Right cardiac atrium (tissue), 5 donors: ENCODE measurements around the gene HSD11B2. TPM values are rescaled to one million over a fixed set of nuclear protein-coding genes. Genes with fewer than 3 reads are reported as not detected.

Experiments
- ATAC-seq, 2 donors: fragments of 200-7000 bp; cut with Tn5 transposase; one replicate each; pipeline versions ENCODE4 v1.8.0 to v1.9.1; 2020; ENCODE audit warnings: moderate library complexity in 2 of 2, mild to moderate bottlenecking in 1 of 2
- DNase-seq, 3 donors: peaks; one replicate each; pipeline ENCODE4 v3.0.0-alpha.2; 2020
- H3K27ac ChIP-seq: one replicate; pipeline ENCODE4 v1.5.1; 2013; ENCODE audit warnings: mild to moderate bottlenecking, low read length, control low read depth, moderate library complexity
- H3K27me3 ChIP-seq: one replicate; pipeline ENCODE4 v1.6.1; 2013; ENCODE audit not compliant: control insufficient read depth, insufficient read depth
- H3K4me1 ChIP-seq: one replicate; pipeline ENCODE4 v1.6.1; 2013; ENCODE audit warnings: low read length; ENCODE audit not compliant: control insufficient read depth, insufficient read depth
- H3K4me3 ChIP-seq: one replicate; pipeline ENCODE4 v1.5.1; 2013; ENCODE audit warnings: low read length, control low read depth
- H3K9me3 ChIP-seq: one replicate; pipeline ENCODE4 v1.6.1; 2013; ENCODE audit warnings: low read length; ENCODE audit not compliant: control insufficient read depth
- WGBS: extraction: QIAGEN DNeasy Blood & Tissue Kit; methylation state at CpG from one replicate; pipeline ENCODE4 v1.1.7; 2013; 5-methylcytosine and 5-hydroxymethylcytosine counted together
- intact Hi-C, 4 donors: fragments of 100-400 bp; cut with DNase I; formaldehyde crosslinking; loops; one replicate each; pipeline versions ENCODE4 v1.11.0 to v1.14.0; 2022 to 2023
- polyA plus RNA-seq: library from polyadenylated mRNA; stranded (reverse); fragments of 200-250 nt; gene quantifications from one replicate; pipeline ENCODE4 v1.2.3, GENCODE V29; 2013
- total RNA-seq, 4 donors: library from RNA; stranded (reverse); fragmentation: NEBNext Ultra II Directional; extraction: Animal tissue kit (Norgen Biotek cat#: 25700); gene quantifications; one replicate each; pipeline ENCODE4 v1.2.1, GENCODE V29; 2021
- donor health status: healthy with polysubstance abuse.
- donor health status: DM: no; HTN: yes; CAD: no.
- donor health status: DM: no; HTN: no; CAD: no.
- donor health status: DM: no; HTN: yes; CAD: no; lungs with severe emphysema.
- donor health status: DM: yes; HTN: yes; CAD: no.

Gene HSD11B2
- total and polyA plus RNA-seq, 5 donors = 0.38 to 1.6 (median 0.59) TPM

DNA sequence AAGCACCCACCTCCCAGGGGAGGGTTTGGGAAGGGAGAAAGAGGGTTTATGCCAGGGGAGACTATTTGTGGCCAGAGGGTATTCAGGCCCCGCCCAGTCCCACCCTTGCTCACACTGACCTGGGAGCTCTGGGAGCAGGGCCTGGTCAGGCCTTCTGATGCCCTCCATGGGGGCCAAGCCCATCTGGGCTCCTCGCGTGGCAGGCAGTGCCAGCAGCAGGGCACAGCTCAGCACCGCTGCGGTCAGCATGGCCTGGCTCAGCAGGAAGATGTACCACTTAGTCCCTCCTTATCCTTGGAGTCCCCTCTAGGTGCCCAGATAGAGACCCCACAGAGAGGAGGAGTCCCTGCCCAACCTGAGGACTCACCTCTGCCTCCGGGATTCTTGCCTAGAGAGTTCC, 52.2 kb downstream of the HSD11B2 start, which contains the start of gene AGRP:
TSS of gene AGRP (minus strand) at position 398 of the 400 bp plus-strand sequence. CDS start at position 249, 149 bp downstream.
- ATAC-seq (no peak), DNase-seq (no peak)
- H3K27ac ChIP-seq = no peak within 1 kb of the TSS
- no peaks in the 10 kb centered on the region for H3K27me3 ChIP-seq
- H3K4me1 ChIP-seq = peaks cover 3% of the 10 kb centered on the region
- WGBS = 96% methylated on average over 6 of the region's 6 CpGs
- H3K9me3 ChIP-seq = no peaks in the 10 kb centered on the region
- no peak within 1 kb of the TSS for H3K4me3 ChIP-seq
- intact Hi-C loops = no loop called here

- Histone ChIP-seq H3K27me3 (no peaks in the 10 kb centered on the region), H3K4me3 (no peak overlapping the region), H3K9me3 (no peaks in the 10 kb centered on the region), H3K4me1 (peaks cover 3% of the 10 kb centered on the region), H3K27ac (no peak overlapping the region)
- DNase-seq (no peak), ATAC-seq (no peak)
- WGBS = 88% methylated on average over 12 of the region's 12 CpGs
- intact Hi-C loops = no loop called here
Observed at GRCh38 chr16:67483731-67484525, 53.0 kb downstream of the HSD11B2 start.

- no peak overlapping the region for H3K27ac ChIP-seq
- peaks cover 3% of the 10 kb centered on the region for H3K4me1 ChIP-seq
- intact Hi-C loops = no loop called here
Observed at GRCh38 chr16:67486805-67487204, 55.9 kb downstream of the HSD11B2 start.

More at GRCh38 chr16:67486805-67487204, 55.9 kb downstream of the HSD11B2 start:
- WGBS = 63% methylated on average over 3 of the region's 3 CpGs
- no peaks in the 10 kb centered on the region for H3K9me3 ChIP-seq
- DNase-seq (no peak), ATAC-seq (no peak)
- no peaks in the 10 kb centered on the region for H3K27me3 ChIP-seq
- H3K4me3 ChIP-seq = no peak overlapping the region

Other genes starting within 250 kb of the HSD11B2 start
- gene MATCAP1, start 247.2 kb upstream of the HSD11B2 start, total RNA-seq = 10 to 100 TPM; 16.2 to 22.9 (median 17.2) TPM
- 14.8 TPM for gene MATCAP1, start 247.2 kb upstream of the HSD11B2 start, polyA plus RNA-seq
- 1 to 10 TPM; 1.3 to 3.0 (median 2.2) TPM for gene EXOC3L1, start 241.0 kb upstream of the HSD11B2 start, total RNA-seq
- gene EXOC3L1, start 241.0 kb upstream of the HSD11B2 start, polyA plus RNA-seq = 3.2 TPM
- gene E2F4, start 239.0 kb upstream of the HSD11B2 start, total RNA-seq = 10 to 100 TPM; 36.4 to 42.5 (median 40.5) TPM
- 33.9 TPM for gene E2F4, start 239.0 kb upstream of the HSD11B2 start, polyA plus RNA-seq
- gene ELMO3, start 232.0 kb upstream of the HSD11B2 start, total RNA-seq = under 1 TPM; 0.51 to 0.85 (median 0.76) TPM
- gene ELMO3, start 232.0 kb upstream of the HSD11B2 start, polyA plus RNA-seq = 0.72 TPM
- gene TMEM208, start 204.0 kb upstream of the HSD11B2 start, total RNA-seq = 10 to 100 TPM; 15.4 to 26.2 (median 17.0) TPM
- 43.5 TPM for gene TMEM208, start 204.0 kb upstream of the HSD11B2 start, polyA plus RNA-seq
- gene FHOD1, start 183.6 kb upstream of the HSD11B2 start, total RNA-seq = 10 to 100 TPM; 16.9 to 32.1 (median 19.4) TPM
- 20.5 TPM for gene FHOD1, start 183.6 kb upstream of the HSD11B2 start, polyA plus RNA-seq
- 1 to 10 TPM; 2.2 to 2.9 (median 2.5) TPM for gene SLC9A5, start 182.1 kb upstream of the HSD11B2 start, total RNA-seq
- 1.9 TPM for gene SLC9A5, start 182.1 kb upstream of the HSD11B2 start, polyA plus RNA-seq
- gene PLEKHG4, start 151.6 kb upstream of the HSD11B2 start, total RNA-seq = 1 to 10 TPM; 2.2 to 2.8 (median 2.5) TPM
- 2.2 TPM for gene PLEKHG4, start 151.6 kb upstream of the HSD11B2 start, polyA plus RNA-seq
- under 1 TPM in 1 of 4 donors, not detected in 3; 0.06 TPM for gene KCTD19, start 104.4 kb upstream of the HSD11B2 start, total RNA-seq
- gene KCTD19, start 104.4 kb upstream of the HSD11B2 start, polyA plus RNA-seq = 0.07 TPM
- under 1 TPM; 0.11 to 0.42 (median 0.29) TPM for gene LRRC36, start 104.3 kb upstream of the HSD11B2 start, total RNA-seq
- gene LRRC36, start 104.3 kb upstream of the HSD11B2 start, polyA plus RNA-seq = 0.36 TPM
- gene TPPP3, start 37.6 kb upstream of the HSD11B2 start, total RNA-seq = 100 to 1,000 TPM in 1 of 4 donors, 10 to 100 TPM in 3; 21.9 to 183 (median 33.4) TPM
- 64.6 TPM for gene TPPP3, start 37.6 kb upstream of the HSD11B2 start, polyA plus RNA-seq
- 10 to 100 TPM in 1 of 4 donors, 1 to 10 TPM in 3; 6.4 to 10.4 (median 6.4) TPM for gene ZDHHC1, start 14.6 kb upstream of the HSD11B2 start, total RNA-seq
- 5.2 TPM for gene ZDHHC1, start 14.6 kb upstream of the HSD11B2 start, polyA plus RNA-seq
- gene ATP6V0D1, start 50.0 kb downstream of the HSD11B2 start, total RNA-seq = 10 to 100 TPM; 64.1 to 79.4 (median 68.2) TPM
- 44.6 TPM for gene ATP6V0D1, start 50.0 kb downstream of the HSD11B2 start, polyA plus RNA-seq
- not detected for gene AGRP, start 52.4 kb downstream of the HSD11B2 start, total RNA-seq
- gene AGRP, start 52.4 kb downstream of the HSD11B2 start, polyA plus RNA-seq = not detected
- gene RIPOR1, start 97.7 kb downstream of the HSD11B2 start, total RNA-seq = 10 to 100 TPM; 76.2 to 86.6 (median 83.7) TPM
- gene RIPOR1, start 97.7 kb downstream of the HSD11B2 start, polyA plus RNA-seq = 43.8 TPM
- 10 to 100 TPM; 24.2 to 30.5 (median 28.6) TPM for gene CTCF, start 131.4 kb downstream of the HSD11B2 start, total RNA-seq
- 17.5 TPM for gene CTCF, start 131.4 kb downstream of the HSD11B2 start, polyA plus RNA-seq
- 1 to 10 TPM in 2 of 4 donors, under 1 TPM in 2; 0.65 to 1.2 (median 1.0) TPM for gene CARMIL2, start 214.0 kb downstream of the HSD11B2 start, total RNA-seq
- gene CARMIL2, start 214.0 kb downstream of the HSD11B2 start, polyA plus RNA-seq = 0.66 TPM
- 10 to 100 TPM in 2 of 4 donors, 1 to 10 TPM in 2; 7.9 to 10.9 (median 9.4) TPM for gene ACD, start 229.1 kb downstream of the HSD11B2 start, total RNA-seq
- gene ACD, start 229.1 kb downstream of the HSD11B2 start, polyA plus RNA-seq = 9.9 TPM
- gene PARD6A, start 229.8 kb downstream of the HSD11B2 start, total RNA-seq = 1 to 10 TPM; 3.4 to 3.5 (median 3.5) TPM
- 3.1 TPM for gene PARD6A, start 229.8 kb downstream of the HSD11B2 start, polyA plus RNA-seq
- 10 to 100 TPM in 2 of 4 donors, 1 to 10 TPM in 2; 8.6 to 11.1 (median 9.5) TPM for gene ENKD1, start 235.6 kb downstream of the HSD11B2 start, total RNA-seq
- 12.9 TPM for gene ENKD1, start 235.6 kb downstream of the HSD11B2 start, polyA plus RNA-seq
- 1 to 10 TPM; 3.9 to 6.2 (median 4.9) TPM for gene C16orf86, start 235.7 kb downstream of the HSD11B2 start, total RNA-seq
- 6.0 TPM for gene C16orf86, start 235.7 kb downstream of the HSD11B2 start, polyA plus RNA-seq